Suppressor macrophage treated with lipopolysaccharide for 1 hour (primary cell): ENCODE data around the gene IKZF5.

ENCODE experiments used
- DNase-seq, 3 donors: peaks; one replicate each; pipeline ENCODE4 v3.0.0-alpha.2; 2020 to 2022

The IKZF5 gene, protein sequence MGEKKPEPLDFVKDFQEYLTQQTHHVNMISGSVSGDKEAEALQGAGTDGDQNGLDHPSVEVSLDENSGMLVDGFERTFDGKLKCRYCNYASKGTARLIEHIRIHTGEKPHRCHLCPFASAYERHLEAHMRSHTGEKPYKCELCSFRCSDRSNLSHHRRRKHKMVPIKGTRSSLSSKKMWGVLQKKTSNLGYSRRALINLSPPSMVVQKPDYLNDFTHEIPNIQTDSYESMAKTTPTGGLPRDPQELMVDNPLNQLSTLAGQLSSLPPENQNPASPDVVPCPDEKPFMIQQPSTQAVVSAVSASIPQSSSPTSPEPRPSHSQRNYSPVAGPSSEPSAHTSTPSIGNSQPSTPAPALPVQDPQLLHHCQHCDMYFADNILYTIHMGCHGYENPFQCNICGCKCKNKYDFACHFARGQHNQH

DNA sequence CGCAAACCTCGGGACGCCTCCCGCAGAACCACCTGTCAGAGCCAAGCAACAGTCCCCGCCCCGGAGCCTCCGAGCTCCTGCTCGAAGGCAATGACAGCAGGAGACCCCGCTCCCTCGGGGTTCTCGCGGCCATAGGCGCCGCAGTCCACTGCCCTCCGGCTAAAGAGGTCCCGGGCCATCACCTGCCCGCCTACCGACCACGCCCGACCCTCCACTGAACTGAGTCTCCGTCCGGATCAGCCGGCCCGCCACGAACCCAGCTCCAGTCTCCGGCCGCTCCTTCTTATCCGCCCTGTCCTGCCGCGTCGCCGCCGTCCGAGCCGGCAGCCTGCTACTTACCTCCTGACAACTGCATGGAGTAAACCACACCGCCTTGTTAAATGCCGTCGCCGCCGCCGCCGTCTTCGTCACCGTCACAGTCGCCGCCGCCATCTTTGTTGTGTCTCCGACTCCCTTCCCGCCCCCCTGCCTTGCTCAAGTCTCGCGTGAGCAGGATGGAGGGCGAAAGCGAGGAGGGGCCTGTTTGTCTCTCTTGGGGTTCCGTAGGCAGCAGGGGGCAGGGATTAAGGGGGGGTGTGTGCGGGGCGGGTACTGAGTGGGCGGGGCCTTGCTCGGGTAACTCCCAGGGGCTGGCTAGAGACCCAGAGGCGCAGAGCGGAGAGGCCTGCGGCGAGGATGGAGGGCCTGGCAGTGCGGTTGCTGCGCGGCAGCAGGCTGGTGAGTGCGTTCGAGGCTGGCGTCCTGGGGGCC, at the start of gene IKZF5, which contains the start of gene ACADSB:
Gene IKZF5 (minus strand): TSS at position 441 of the 750 bp plus-strand sequence. CDS start 10,170 bp downstream, outside the sequence.
Gene ACADSB (plus strand): TSS at position 652 of the 750 bp plus-strand sequence. CDS start 24 bp downstream, at position 676.
- peak; percentile 97 to 99 (median 98) for DNase-seq

DNA sequence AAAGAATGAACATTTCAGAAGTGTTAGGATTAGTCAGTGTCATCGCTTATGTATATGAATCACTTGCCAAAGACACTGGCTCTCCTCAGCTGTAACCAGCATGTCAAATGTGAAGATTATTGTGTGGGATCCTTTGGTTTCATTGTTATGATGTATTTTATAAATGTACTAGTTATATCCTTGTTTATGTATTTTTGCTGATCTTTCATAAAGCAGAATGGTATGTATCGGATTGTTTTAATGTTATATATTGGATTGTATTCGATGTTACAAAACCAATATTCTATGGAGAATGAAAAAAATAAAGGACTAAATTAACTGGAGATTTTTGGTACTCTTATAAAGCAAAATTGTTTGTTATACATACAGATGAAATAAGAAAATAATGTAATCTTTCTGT, 49.4 kb upstream of the IKZF5 start:
- DNase-seq, result no peak

DNA sequence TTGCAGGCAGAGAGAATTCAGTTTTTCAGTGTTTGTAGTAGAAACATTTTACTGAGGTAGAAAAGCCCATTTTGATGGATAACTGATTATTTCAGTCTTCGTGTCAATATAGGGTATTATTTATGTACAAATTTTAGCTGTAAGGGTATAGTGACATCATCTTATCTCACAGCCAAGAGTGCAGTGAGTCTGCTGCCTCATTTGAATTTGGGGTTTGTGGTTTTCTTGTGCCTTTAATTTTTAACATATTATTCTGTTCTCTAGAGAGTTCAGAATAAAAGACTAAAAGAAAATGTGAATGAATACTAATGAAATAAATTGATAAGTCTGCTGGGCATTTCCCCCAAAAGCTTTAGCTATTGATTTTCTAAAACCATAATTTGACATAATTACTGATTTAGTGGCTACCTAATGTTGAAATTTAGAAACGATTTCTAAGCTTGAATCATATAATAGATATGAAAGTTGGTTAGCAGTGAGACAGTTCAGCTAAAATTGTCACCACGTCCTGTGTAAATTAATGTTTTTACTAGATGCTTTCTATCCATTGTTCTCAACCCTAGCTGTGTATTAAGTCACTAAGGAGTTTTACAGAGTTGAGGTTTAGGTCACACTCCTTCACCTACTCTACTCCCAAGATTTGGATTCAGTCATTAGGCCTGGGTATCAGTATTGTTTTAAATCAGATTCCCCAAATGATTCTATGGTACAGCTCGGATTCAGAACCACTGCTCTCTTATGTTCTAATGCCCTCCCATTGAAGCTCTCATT, 37.6 kb upstream of the IKZF5 start:
- DNase-seq, result no peak

DNA sequence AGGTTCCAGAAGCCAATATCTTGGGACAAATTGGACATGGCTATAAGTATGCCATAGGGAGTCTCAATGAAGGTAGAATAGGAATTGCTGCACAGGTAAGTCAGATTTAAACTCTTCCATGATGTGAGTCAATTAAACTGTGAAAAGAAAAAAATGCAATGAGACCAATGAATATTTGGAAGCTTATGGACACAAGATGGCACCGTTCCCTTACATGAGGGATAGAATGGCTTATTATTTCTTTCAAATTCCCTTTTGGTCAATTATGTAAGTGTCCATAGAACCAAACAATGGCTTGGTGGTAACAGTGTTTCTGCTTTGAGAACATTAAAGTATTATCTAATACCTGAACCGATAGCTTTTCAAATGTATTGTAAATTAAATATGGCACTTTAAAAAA, 35.8 kb upstream of the IKZF5 start:
- DNase-seq, result peak in 2 of 3 donors; percentile 10 to 16

DNA sequence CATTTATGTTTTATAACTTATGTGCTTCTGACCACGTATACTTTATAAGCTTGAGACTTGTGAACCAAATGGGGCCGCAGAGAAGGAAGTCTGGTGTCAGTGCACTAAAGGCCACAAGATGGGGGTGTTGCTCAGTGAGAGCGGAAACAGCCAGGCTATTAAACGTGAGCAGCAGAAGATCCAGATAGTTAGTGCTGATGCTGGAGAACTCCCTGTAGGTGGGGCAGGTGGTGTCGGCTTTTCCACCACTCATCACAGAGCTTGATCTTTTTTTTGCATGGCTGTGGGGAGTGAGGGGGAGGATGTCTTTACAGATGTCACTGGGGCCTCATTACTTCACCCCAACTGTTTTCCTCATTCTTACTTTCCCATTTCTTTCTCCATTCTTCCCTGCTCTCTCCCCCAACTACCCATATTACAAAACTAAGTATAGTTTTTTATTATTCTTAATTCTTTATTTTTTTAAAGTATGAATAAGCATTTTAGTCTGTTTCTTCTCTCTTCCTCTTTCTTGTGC, 34.9 kb upstream of the IKZF5 start:
- peak; percentile 40 to 60 (median 56) for DNase-seq

DNA sequence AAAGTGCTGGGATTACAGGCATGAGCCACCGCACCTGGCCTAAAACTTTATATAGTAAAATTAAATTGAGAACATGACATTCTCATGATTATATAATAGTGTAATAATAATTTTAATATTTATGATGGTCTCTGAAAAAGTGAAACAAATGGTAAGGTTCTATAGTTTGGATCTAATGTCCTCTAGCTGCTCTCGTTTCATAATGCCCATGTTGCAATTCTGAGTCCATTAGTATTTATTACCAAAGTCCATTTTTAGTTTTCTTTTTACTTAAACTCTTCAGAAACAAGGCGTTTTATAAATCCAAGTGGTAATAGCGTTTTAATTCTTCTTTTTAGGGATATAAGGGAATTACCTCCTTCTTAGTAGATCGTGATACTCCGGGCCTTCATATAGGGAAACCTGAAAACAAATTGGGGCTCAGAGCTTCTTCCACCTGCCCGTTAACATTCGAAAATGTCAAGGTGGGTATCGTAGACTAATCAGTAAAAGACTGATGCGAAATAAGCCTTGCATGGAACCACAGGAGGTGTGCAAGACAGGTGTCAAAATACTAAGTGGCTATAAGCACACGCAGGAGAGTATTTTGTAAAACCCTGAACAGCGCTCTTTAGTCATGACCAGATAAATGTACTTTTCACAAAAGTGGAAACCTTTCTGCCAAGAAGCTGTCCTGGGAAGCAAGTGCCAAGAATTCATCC, 34.3 kb upstream of the IKZF5 start:
- DNase-seq, result no peak

DNA sequence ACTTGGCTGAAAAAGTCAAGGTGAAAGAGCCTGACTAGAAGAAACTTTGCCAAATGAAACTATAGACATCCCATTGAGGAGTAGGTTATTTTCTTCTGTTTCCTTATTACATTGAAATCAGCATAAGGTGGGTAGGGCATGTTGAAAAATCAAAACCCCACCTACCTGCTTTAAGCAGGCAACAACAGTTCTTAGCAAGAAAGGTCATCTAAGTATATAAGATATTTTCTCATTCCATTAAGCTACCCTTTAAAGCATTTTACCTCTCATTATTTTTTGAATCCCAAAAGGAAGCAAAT, 31.0 kb upstream of the IKZF5 start:
- no peak for DNase-seq

DNA sequence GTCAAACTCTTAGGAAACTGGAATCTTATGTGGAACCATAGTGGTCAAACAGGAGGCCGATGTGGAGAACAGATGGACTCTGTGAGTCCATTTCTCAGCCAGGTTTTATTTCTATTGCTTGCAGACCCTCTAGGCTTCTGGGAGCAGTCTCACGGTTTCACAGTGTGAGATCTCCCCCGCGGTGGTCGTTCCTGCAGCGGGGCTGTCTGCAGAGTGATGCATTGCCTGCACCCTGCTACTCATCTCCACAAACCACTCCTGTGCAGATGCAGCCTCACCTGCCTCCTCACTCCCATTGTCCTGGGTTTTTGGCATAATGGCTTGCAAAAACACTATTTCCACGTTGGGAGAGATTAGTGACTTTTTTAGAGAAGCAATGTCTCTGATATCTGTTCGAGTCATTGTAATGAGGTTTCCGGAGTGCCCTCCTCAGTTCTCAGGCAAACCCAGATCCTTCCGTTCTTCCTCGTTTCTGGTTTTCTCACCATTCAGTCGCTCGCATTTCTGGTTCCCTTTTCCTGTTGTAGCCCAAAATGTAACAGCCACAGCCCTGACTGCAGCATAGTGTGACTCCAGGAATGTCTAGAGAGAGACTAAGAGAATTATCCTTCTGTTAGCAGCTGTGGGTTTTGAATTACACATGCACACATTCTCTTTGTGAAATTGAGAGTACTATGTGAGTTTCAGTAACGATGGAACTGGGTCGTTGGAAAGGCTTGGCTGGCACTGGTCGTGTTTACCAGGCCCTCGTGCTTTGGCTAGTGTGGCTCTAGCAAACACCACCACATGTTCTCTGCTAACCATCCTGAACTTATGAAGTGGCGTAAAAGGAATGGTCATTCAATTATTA, 30.4 kb upstream of the IKZF5 start:
- peak in 2 of 3 donors; percentile 25 to 32 for DNase-seq

DNA sequence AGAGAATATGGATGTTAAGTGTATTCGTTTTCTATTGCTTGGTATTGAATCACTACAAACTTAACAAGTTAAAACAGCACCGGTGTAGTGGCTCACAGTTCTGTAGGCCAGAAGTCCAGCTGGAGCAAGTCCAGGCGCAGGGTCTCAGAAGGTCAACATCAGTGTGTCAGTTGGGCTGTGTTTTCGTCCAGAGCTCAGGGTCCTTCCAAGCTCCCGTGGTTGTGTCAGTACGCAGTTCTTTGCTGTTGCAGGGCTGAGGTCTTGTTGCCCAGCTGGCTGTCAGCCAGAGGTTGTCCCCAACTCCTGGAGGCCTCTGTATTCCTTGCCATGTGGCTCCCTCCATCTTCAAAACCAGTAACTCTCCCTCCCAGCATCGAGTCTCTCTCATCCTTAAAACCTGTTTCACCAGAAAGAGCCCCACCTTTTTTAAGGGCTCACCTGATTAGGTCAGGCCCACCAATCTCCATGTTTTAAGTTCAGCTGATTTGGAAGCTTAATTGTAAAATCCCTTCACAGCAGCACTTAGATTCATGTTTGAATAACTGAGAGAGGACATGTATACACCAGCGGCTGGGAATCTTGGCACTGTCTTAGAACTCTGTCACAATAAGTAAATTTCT, 27.0 kb upstream of the IKZF5 start:
- DNase-seq, result no peak

DNA sequence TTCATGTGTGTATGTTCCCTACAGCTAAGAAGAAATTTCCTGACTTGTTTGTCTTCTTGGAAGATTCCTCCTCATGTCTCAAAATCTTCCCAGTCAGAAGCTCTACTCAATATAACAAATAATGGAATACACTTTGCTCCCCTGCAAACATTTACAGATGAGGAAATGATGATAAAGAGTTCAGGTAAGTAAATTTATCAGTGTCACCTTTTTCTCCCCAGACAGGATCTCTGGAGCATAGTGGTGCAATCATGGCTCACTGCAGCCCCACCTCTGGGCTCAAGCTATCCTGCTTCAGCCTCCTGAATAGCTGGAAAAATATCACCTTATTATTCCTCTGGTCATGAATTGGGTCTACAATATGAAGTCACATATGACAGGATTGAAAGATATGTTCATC, 25.7 kb upstream of the IKZF5 start:
- no peak for DNase-seq

DNA sequence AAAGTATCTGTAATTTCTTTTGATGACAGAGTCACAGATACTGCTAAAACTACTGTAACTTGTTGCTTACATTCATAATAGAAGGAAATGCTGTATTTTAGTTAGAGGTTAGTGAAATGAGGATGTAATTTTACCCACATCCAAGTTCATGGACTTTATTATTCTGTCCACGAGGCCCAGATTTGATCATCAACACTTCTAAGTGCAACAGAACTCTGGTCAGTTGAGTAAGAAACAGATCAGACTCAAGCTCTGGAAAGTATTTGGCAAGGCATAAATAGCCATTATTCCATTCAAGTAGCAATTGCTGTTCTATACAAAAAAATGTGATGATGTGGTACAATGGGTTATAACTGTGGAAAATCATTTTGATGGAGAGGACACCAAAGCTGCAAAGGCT, 22.5 kb upstream of the IKZF5 start:
- no peak for DNase-seq

DNA sequence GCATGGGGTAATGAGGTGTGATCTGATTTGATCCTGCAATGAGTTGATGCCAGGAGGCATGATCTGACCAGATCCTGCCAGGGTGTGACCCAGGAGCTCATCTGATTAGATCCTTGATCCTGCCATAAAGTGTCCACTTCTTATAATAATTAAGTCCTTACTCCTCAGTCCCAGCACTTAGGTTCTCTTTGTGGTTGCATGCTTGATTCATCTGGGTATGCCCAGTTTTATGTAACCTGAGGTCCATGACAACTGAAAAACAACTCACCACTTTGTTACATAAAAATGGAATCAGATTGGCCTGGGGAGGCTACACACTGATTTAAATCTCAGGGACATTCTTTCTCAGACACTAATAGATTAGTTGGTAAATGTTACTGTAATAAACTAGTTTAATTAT, 19.3 kb upstream of the IKZF5 start:
- DNase-seq, result peak; percentile 29 to 45 (median 31)

DNA sequence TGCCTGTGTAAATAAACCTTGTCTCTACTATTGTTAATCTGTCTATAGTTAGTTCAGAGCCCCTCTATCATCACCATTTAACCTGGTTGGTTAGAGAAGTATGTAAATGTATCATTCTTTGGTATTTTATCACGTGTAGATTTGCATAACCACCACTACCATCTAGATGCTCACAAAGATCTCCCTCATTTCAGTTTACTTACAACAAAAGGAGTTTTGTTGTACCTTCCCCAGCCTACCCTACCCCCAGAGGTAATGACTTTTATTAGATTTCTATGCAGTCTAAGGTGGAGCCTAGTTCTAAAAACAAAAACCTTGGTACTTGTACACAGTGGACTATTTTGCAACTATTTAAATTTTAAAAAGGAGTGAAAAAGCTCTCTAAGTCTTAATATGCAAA, 17.7 kb upstream of the IKZF5 start:
- no peak for DNase-seq

DNA sequence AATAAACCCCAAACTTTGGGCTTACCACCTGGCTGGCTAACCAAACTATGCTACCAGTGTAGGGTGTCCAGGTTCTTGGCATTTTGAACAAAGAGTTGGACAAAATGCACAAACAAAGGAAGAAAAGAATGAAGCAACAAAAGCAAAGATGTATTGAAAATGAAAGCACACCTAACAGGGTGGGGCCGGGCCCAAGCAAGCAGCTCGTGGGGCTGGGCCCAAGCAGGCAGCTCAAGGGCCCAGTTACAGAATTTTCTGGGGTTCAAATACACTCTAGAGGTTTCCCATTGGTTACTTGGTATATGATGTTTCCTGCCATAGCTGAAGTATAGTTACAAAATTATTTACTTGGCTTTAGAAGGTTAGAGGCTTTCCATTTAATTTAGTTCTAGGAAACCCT, 15.9 kb upstream of the IKZF5 start:
- DNase-seq, result no peak

DNA sequence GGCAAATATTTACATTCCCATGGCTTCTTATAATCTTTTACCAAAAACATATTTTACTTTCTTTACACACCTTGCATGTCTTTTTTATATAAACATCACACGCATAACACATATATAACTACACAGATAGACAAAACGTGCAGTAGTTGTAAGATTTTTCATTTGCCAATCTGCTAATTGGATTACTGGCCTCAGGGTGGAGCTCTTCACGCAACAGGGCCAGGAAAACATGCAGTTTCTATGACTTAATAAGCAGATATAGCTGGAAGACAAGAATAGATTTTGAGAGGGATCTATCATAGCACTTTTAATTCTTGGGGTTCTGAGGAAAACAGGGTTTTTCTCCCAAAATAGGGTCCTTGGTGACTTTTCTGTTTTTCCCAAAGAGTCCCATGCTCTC, 12.9 kb upstream of the IKZF5 start:
- DNase-seq, result peak in 2 of 3 donors; percentile 8 to 14

DNA sequence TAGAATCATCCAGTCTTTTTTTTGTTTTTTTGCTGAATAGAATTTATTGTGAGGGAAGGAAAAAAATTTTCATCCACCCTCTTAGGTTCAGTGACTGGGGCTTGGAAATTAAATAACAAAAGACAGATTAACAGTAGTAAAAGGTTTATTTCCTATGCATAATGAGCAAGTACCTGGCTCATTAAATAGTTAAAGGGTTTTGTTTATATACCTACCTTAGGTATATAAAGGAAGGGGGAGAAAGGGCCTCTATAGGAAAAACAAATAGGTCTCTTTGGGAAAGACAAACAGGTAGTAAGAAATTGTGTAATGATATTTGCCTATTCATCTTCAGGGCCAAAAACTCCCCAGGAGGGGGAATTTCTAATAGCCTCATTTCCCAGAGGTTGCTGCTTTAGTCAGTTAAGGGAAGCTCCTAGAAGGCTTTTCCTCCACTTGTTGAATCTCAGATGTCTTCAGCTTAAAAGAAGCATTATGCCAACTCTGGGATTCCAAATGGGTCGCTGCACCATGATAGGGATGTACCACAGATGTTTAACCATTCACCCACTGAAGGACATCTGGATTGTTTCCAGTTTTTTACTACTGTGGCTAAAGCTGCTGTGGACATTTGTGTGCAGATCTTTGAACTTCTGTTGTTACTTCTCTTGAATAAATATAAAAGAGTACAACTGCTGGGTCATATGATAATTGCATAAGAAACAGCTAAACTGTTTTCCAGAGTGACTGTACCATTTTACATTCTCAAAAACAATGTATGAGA, 11.5 kb upstream of the IKZF5 start:
- peak in 1 of 3 donors; percentile 16 for DNase-seq

DNA sequence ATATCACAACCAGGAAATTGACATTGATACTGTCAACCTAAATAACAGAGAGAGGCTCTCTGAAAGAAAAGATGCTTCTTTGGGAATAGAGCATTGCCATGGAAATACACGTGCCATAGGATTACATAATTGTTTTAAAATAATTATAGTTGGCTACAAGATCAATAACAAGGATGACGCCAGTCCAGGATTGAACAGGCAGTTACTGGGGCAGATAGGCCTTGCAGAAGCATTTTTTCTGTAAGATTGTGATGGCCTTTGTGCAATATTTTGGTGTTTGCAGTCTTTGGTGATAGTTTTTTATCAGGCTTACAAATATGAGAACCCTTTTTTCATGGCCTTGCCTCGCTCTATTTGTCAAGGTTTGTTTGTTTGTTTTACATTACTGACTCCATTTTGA, 10.7 kb upstream of the IKZF5 start:
- DNase-seq, result no peak

DNA sequence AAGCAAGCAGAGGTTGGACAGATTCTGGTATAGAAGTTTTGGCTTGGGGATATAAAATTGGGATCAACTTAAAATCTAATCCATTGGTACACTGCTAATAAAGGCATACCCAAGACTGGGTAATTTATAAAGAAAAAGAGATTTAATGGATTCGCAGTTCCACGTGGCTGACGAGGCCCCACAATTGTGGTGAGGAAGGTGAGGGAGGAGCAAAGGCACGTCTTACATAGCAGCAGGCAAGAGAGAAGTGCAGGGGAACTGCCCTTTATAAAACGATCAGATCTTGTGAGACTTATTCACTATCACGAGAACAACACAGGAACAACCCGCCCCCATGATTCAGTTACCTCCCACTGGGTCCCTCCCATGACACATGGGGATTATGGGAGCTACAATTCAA, 9.9 kb upstream of the IKZF5 start:
- DNase-seq, result no peak

DNA sequence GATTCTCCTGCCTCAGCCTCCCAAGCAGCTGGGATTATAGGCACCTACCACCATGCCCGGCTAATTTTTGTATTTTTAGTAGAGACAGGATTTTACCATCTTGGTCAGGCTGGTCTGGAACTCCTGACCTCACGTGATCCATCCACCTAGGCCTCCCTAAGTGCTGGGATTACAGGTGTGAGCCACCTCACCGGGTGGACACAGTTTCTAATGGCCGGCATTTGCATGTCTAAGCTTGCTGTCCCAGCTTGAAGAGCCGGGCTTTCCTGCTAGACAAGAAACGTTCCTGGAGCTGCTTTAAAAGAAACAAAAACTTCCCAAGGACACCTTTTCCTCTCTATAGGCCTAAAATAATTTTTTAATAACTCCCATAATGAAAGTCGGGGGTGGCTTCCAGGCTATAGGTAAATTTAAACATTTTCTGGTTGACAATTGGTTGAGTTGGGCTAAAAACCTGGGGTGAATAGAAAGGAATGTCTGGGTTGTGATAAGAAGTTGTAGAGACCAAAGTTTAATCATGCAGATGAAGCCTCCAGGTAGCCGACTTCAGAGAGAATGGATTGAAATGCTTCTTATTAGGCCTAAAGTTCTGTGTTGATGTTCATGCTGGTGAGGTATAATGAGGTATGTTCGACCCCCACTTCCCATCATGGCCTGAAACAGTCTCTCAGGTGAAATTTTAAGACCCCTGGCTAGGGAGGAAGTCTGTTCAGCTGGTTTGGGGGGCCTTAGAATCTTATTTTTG, 9.0 kb upstream of the IKZF5 start:
- no peak for DNase-seq

DNA sequence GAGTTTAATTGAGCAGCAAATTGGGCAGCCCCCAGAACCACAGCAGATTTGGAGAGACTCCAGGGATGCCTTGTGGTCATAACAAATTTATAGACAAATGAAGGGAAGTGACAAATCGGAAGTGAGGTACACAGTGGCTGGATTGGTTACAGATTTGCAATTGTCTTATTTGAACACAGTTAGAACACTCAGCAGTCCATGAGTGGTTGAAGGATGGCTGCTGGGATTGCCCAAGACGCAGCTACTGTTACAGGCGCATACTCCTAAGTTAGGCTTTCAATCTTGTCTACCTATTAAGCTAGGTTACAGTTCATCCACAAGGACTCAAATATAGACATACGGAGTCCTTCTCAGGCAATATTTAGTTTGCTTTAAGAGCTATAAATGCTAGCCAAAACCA, 7.6 kb upstream of the IKZF5 start:
- no peak for DNase-seq
